Suprapubic skin (tissue), 4 donors: ENCODE measurements around the gene ODAD3. TPM values are rescaled to one million over a fixed set of nuclear protein-coding genes. Genes with fewer than 3 reads are reported as not detected.

Source experiments
- DNase-seq, 2 donors: peaks; one replicate each; pipeline ENCODE4 v3.0.0-alpha.2; 2019; ENCODE audit warnings: low spot score in 2 of 2
- H3K27ac ChIP-seq: fragments of 200-600 bp; sonication (generic); one replicate; pipeline ENCODE4 v1.5.1; 2019
- H3K27me3 ChIP-seq: fragments of 200-600 bp; sonication (generic); one replicate; pipeline ENCODE4 v1.5.1; 2019
- H3K36me3 ChIP-seq: fragments of 200-600 bp; sonication (generic); one replicate; pipeline ENCODE4 v1.5.1; 2019
- H3K4me1 ChIP-seq: fragments of 200-600 bp; sonication (generic); one replicate; pipeline ENCODE4 v1.5.1; 2019
- H3K4me3 ChIP-seq: fragments of 200-600 bp; sonication (generic); one replicate; pipeline ENCODE4 v1.5.1; 2019; ENCODE audit warnings: mild to moderate bottlenecking
- H3K9me3 ChIP-seq: fragments of 200-600 bp; sonication (generic); one replicate; pipeline ENCODE4 v1.5.1; 2019
- CTCF ChIP-seq, 2 donors: fragments of 200-600 bp in 1 of 2; fragments of 450-650 bp in 1 of 2; sonication (generic) in 1 of 2; IDR thresholded peaks; one replicate each; pipeline ENCODE4 v1.5.1; 2016 to 2019; ENCODE audit warnings: antibody characterized with exemption in 2 of 2, mild to moderate bottlenecking in 1 of 2, moderate library complexity in 1 of 2
- EP300 ChIP-seq: sonication (generic); formaldehyde crosslinking; IDR thresholded peaks from one replicate; pipeline ENCODE4 v1.6.1; 2017; ENCODE audit warnings: antibody characterized with exemption
- POLR2A ChIP-seq, 2 donors: fragments of 450-650 bp; IDR thresholded peaks; one replicate each; pipeline ENCODE4 v1.6.1; 2017; ENCODE audit warnings: antibody characterized with exemption in 2 of 2, mild to moderate bottlenecking in 2 of 2, moderate library complexity in 2 of 2
- POLR2AphosphoS5 ChIP-seq, 3 donors: sonication (generic); formaldehyde crosslinking; IDR thresholded peaks; one replicate each; pipeline ENCODE4 v1.6.1; 2017; ENCODE audit warnings: antibody characterized with exemption in 3 of 3
- WGBS: methylation state at CpG from one replicate; pipeline ENCODE4 v1.1.5; 2018; 5-methylcytosine and 5-hydroxymethylcytosine counted together
- total RNA-seq, 4 donors: library from RNA; depleted of rRNA; stranded (reverse); fragments of >200 nt; gene quantifications; one replicate each; pipeline ENCODE4 v1.1.0, GENCODE V29; 2016

Gene ODAD3
- total RNA-seq, 4 donors from 2014 or later, result 0.23 to 1.0 (median 0.48) TPM; not detected in 1

GRCh38 chr19:11373166-11373884 lies 61.6 kb downstream of the ODAD3 start:
- Histone ChIP-seq H3K4me1 (peaks cover 38% of the 10 kb centered on the region), H3K27ac (no peak overlapping the region), H3K4me3 (no peak overlapping the region), H3K9me3 (no peaks in the 10 kb centered on the region), H3K36me3 (no peaks in the 10 kb centered on the region), H3K27me3 (no peaks in the 10 kb centered on the region)
- no peak for TF ChIP-seq CTCF (IDR thresholded peaks at IDR 0.05)
- no peak for TF ChIP-seq POLR2A (IDR thresholded peaks at IDR 0.05)
- no peak for TF ChIP-seq EP300
- no peak for TF ChIP-seq POLR2AphosphoS5 (IDR thresholded peaks at IDR 0.05)
- 53% methylated on average over 10 of the region's 10 CpGs for WGBS
- no peak for DNase-seq

GRCh38 chr19:11370744-11371143 lies 64.2 kb downstream of the ODAD3 start:
- Histone ChIP-seq H3K4me3 (no peak overlapping the region), H3K36me3 (peaks cover 9% of the 10 kb centered on the region), H3K4me1 (peaks cover 14% of the 10 kb centered on the region), H3K27me3 (no peaks in the 10 kb centered on the region), H3K27ac (no peak overlapping the region), H3K9me3 (no peaks in the 10 kb centered on the region)
- 84% methylated on average over 2 of the region's 2 CpGs for WGBS
- TF ChIP-seq EP300, result no peak
- TF ChIP-seq POLR2AphosphoS5 (IDR thresholded peaks at IDR 0.05), result no peak
- TF ChIP-seq CTCF (IDR thresholded peaks at IDR 0.05), result no peak
- TF ChIP-seq POLR2A (IDR thresholded peaks at IDR 0.05), result no peak
- DNase-seq, result no peak

Other genes starting within 250 kb of the ODAD3 start
- gene KANK2, start 237.6 kb downstream of the ODAD3 start, total RNA-seq, result 10 to 100 TPM; 42.5 to 75.5 (median 65.1) TPM
- gene ANGPTL8, start 195.5 kb downstream of the ODAD3 start, total RNA-seq, result not detected
- gene DOCK6, start 172.6 kb downstream of the ODAD3 start, total RNA-seq, result 100 to 1,000 TPM in 2 of 4 donors, 10 to 100 TPM in 2; 69.7 to 188 (median 98.3) TPM
- not detected for gene TSPAN16, start 139.0 kb downstream of the ODAD3 start, total RNA-seq
- 100 to 1,000 TPM in 2 of 4 donors, 10 to 100 TPM in 2; 68.7 to 132 (median 98.3) TPM for gene RAB3D, start 95.5 kb downstream of the ODAD3 start, total RNA-seq
- 100 to 1,000 TPM; 202 to 245 (median 207) TPM for gene TMEM205, start 88.9 kb downstream of the ODAD3 start, total RNA-seq
- 10 to 100 TPM in 3 of 4 donors, 1 to 10 TPM in 1; 8.0 to 58.3 (median 14.3) TPM for gene CCDC159, start 88.6 kb downstream of the ODAD3 start, total RNA-seq
- 10 to 100 TPM; 18.9 to 32.1 (median 22.5) TPM for gene PLPPR2, start 79.7 kb downstream of the ODAD3 start, total RNA-seq
- 1 to 10 TPM; 1.6 to 3.7 (median 2.6) TPM for gene SWSAP1, start 60.5 kb downstream of the ODAD3 start, total RNA-seq
- gene EPOR, start 50.8 kb downstream of the ODAD3 start, total RNA-seq, result 1 to 10 TPM; 1.2 to 5.1 (median 2.9) TPM
- gene RGL3, start 15.8 kb downstream of the ODAD3 start, total RNA-seq, result 1 to 10 TPM; 1.4 to 4.3 (median 3.5) TPM
- 100 to 1,000 TPM; 119 to 164 (median 124) TPM for gene PRKCSH, start 514 bp upstream of the ODAD3 start, total RNA-seq
- gene ELAVL3, start 45.9 kb upstream of the ODAD3 start, total RNA-seq, result not detected
- 10 to 100 TPM; 10.1 to 19.1 (median 11.8) TPM for gene ZNF653, start 70.7 kb upstream of the ODAD3 start, total RNA-seq
- gene ECSIT, start 94.0 kb upstream of the ODAD3 start, total RNA-seq, result 10 to 100 TPM; 40.4 to 65.7 (median 57.8) TPM
- gene CNN1, start 103.7 kb upstream of the ODAD3 start, total RNA-seq, result 10 to 100 TPM; 19.9 to 31.6 (median 24.2) TPM
- gene ELOF1, start 124.1 kb upstream of the ODAD3 start, total RNA-seq, result 10 to 100 TPM; 30.6 to 55.3 (median 41.1) TPM
- gene ACP5, start 142.5 kb upstream of the ODAD3 start, total RNA-seq, result 10 to 100 TPM; 18.0 to 40.1 (median 32.8) TPM
- 1 to 10 TPM; 6.1 to 8.9 (median 7.9) TPM for gene ZNF627, start 162.4 kb upstream of the ODAD3 start, total RNA-seq